Astrocyte of the spinal cord (primary cell): Measurements from ENCODE around the gene MCM9.
"Not testable (repeated sequence)": the region's sequence is repeated elsewhere in the genome, so short reads cannot be mapped to it uniquely, and the experiment has no call there.

Experiments used
- DNase-seq: peaks from one replicate; pipeline ENCODE4 v3.0.0; 2011; ENCODE audit warnings: low read depth, low spot score
- H3K4me3 ChIP-seq: 2 replicates; pipeline ENCODE4 v1.5.1; 2011; ENCODE audit warnings: low read depth, mild to moderate bottlenecking, low read length, moderate library complexity
- CTCF ChIP-seq: IDR thresholded peaks from 2 replicates; pipeline ENCODE4 v1.5.1; 2012; ENCODE audit warnings: low read depth, mild to moderate bottlenecking, low read length, inconsistent platforms
- in situ Hi-C: cut with HindIII; loops from 2 replicates; pipeline ENCODE4 v1.10.0; 2017; ENCODE audit warnings: low sequenced_read_pairs

The MCM9 gene

GRCh38 chr6:118804091-118804490, 130.9 kb downstream of the MCM9 start:
- TF ChIP-seq CTCF, result no peak
- no peak for DNase-seq
- no peak overlapping the region for H3K4me3 ChIP-seq
- in situ Hi-C loops, result no loop called here

- TF ChIP-seq CTCF, result no peak
- in situ Hi-C loops, result no loop called here
- no peak overlapping the region for H3K4me3 ChIP-seq
- no peak for DNase-seq
Observed at GRCh38 chr6:118801257-118801656, 133.7 kb downstream of the MCM9 start.

DNA sequence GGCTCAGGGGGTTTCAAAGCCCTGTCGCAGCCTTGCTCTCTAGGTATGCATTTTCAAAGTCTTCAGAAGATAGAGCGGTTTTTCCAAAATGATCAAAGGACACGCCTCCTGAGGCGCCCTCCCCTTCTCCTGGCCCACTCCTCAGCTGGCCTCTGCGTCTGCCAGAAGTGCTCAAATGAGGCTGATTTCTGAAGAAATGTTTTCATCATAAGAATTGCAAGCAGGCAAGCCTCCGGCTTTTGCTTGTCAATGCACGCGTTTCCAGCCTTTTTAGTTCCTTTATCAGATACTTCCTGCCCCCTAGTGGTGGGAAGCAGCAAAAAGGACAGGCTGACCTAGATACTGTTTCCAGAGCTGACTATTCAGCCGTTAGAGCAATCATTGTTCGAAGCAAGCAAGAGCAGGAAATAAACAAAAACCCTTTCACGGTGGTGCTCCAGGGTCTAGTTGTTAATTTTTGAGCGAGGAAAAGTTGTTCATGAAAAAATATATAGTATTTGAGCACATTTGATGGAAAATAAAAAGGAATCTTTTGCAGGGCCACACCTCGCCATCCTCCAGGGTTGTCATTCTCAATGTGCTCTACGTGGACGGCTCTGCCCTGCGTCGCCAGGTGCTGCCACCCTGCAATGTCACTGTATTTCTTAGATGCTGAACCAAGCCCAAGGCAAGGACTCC, 134.4 kb downstream of the MCM9 start:
- DNase-seq, result peak; percentile 86
- TF ChIP-seq CTCF, result peak; percentile 92
- H3K4me3 ChIP-seq, result no peak overlapping the region
- in situ Hi-C loops, result no loop called here

GRCh38 chr6:118799826-118800225, 135.1 kb downstream of the MCM9 start:
- DNase-seq, result no peak
- in situ Hi-C loops, result no loop called here
- no peak overlapping the region for H3K4me3 ChIP-seq
- TF ChIP-seq CTCF, result no peak

DNA sequence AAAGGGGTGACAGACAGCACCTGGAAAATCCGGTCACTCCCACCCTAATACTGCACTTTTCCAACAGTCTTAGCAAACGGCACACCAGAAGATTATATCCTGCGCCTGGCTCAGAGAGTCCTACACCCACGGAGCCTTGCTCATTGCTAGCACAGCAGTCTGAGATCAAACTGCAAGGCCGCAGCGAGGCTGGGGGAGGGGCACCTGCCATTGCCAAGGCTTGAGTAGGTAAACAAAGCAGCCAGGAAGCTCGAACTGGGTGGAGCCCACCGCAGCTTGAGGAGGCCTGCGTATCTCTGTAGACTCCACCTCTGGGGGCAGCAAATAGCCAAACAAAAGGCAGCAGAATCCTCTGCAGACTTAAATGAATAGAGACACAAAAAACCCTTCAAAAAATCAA, 138.4 kb downstream of the MCM9 start:
- in situ Hi-C loops, H3K4me3 ChIP-seq, DNase-seq: not testable (repeated sequence)

DNA sequence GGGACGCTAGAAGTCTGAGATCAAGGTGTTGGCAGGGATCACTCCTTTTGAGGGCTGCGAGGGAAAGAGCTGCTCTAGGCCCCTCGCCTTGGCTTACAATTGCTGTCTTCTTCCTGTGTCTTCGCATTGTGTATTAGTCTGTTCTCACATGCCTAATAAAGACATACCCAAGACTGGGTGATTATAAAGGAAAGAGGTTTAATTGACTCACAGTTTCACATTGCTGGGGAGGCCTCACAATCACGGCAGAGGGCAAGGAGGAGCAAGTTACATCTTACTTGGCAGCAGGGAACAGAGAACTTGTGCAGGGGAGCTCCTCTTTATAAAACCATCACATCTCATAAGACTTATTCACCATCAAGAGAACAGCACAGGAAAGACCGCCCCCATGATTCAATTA, 143.5 kb downstream of the MCM9 start:
- in situ Hi-C loops, result no loop called here
- H3K4me3 ChIP-seq, result no peak overlapping the region
- no peak for DNase-seq

More for the DNA sequence above, 143.5 kb downstream of the MCM9 start:
- TF ChIP-seq CTCF, result no peak
